ENCODE measurements around the gene MTIF2.
"Not testable (repeated sequence)": the region's sequence is repeated elsewhere in the genome, so short reads cannot be mapped to it uniquely, and the experiment has no call there.

MTIF2 gene

GRCh38 chr2:55228226-55228563 is 40.8 kb downstream of the MTIF2 start:
- Histone ChIP-seq H3K27me3 (replicated peaks) (no peaks in the 10 kb centered on the region), H3K4me3 (ENCODE audit: low read depth, low read length) (no peak overlapping the region), H3K36me3 (replicated peaks) (no peaks in the 10 kb centered on the region), H3K27ac (no peak overlapping the region)
- DNase-seq, result no peak
- in situ Hi-C loops (cut with HindIII; ENCODE audit: low pct_ligation_motif_present, low sequenced_read_pairs), result no loop called here
- no peak for TF ChIP-seq CTCF (IDR thresholded peaks at IDR 0.05; ENCODE audit: low read depth, low read length, missing control alignments)

GRCh38 chr2:55227437-55228225 is 41.4 kb downstream of the MTIF2 start:
- H3K4me3 ChIP-seq (ENCODE audit: low read depth, low read length); DNase-seq; H3K27me3 ChIP-seq (replicated peaks); H3K27ac ChIP-seq; H3K36me3 ChIP-seq (replicated peaks); in situ Hi-C loops (cut with HindIII; ENCODE audit: low pct_ligation_motif_present, low sequenced_read_pairs): not testable (repeated sequence)

GRCh38 chr2:55225481-55226020 is 43.5 kb downstream of the MTIF2 start:
- H3K27ac ChIP-seq, result no peak overlapping the region
- DNase-seq, result no peak
- no peaks in the 10 kb centered on the region for H3K36me3 ChIP-seq (replicated peaks)
- no peak overlapping the region for H3K4me3 ChIP-seq (ENCODE audit: low read depth, low read length)
- in situ Hi-C loops (cut with HindIII; ENCODE audit: low pct_ligation_motif_present, low sequenced_read_pairs), result no loop called here
- no peak for TF ChIP-seq CTCF (IDR thresholded peaks at IDR 0.05; ENCODE audit: low read depth, low read length, missing control alignments)
- H3K27me3 ChIP-seq (replicated peaks), result no peaks in the 10 kb centered on the region

- Histone ChIP-seq H3K4me3 (ENCODE audit: low read depth, low read length) (no peak overlapping the region), H3K27me3 (replicated peaks) (no peaks in the 10 kb centered on the region), H3K36me3 (replicated peaks) (no peaks in the 10 kb centered on the region), H3K27ac (no peak overlapping the region)
- no peak for DNase-seq
- no peak for TF ChIP-seq CTCF (IDR thresholded peaks at IDR 0.05; ENCODE audit: low read depth, low read length, missing control alignments)
- in situ Hi-C loops (cut with HindIII; ENCODE audit: low pct_ligation_motif_present, low sequenced_read_pairs), result no loop called here
Observed at GRCh38 chr2:55224761-55225261, 44.2 kb downstream of the MTIF2 start.

GRCh38 chr2:55223958-55224760 is 44.9 kb downstream of the MTIF2 start:
- DNase-seq, result no peak
- no peaks in the 10 kb centered on the region for H3K36me3 ChIP-seq (replicated peaks)
- in situ Hi-C loops (cut with HindIII; ENCODE audit: low pct_ligation_motif_present, low sequenced_read_pairs), result no loop called here
- H3K27ac ChIP-seq, result no peak overlapping the region
- no peak for TF ChIP-seq CTCF (IDR thresholded peaks at IDR 0.05; ENCODE audit: low read depth, low read length, missing control alignments)
- H3K27me3 ChIP-seq (replicated peaks), result no peaks in the 10 kb centered on the region
- H3K4me3 ChIP-seq (ENCODE audit: low read depth, low read length), result no peak overlapping the region

- no peak for TF ChIP-seq CTCF (IDR thresholded peaks at IDR 0.05; ENCODE audit: low read depth, low read length, missing control alignments)
- DNase-seq, result no peak
- Histone ChIP-seq H3K4me3 (ENCODE audit: low read depth, low read length) (no peak overlapping the region), H3K36me3 (replicated peaks) (no peaks in the 10 kb centered on the region), H3K27ac (no peak overlapping the region), H3K27me3 (replicated peaks) (no peaks in the 10 kb centered on the region)
- in situ Hi-C loops (cut with HindIII; ENCODE audit: low pct_ligation_motif_present, low sequenced_read_pairs), result no loop called here
Observed at GRCh38 chr2:55213822-55214221, 55.2 kb downstream of the MTIF2 start.
